ENCODE data around the gene ANKRD20A1.
"Not testable (repeated sequence)": the region's sequence is repeated elsewhere in the genome, so short reads cannot be mapped to it uniquely, and the experiment has no call there.

DNA sequence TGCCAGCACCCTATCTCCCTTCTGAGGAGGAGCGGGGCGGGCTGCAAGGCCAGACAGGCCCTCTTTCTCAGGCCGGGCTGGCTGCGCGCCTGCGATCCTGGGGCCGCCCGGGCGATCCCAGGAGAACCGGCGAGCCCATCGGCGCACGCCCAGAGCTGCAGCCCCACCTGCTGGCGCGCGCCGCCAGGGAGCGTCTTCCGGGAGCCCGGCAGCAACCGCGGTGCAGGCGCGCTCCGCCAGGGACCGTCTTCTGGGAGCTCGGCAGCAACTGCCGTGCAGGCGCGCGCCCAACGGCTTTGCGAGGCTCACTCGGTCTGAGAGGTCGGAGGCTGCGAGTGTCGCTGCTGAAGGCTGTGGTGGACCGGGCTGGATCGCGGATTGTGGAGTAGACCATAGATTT lies at the start of gene ANKRD20A1:
- TF ChIP-seq, protein P1, sequence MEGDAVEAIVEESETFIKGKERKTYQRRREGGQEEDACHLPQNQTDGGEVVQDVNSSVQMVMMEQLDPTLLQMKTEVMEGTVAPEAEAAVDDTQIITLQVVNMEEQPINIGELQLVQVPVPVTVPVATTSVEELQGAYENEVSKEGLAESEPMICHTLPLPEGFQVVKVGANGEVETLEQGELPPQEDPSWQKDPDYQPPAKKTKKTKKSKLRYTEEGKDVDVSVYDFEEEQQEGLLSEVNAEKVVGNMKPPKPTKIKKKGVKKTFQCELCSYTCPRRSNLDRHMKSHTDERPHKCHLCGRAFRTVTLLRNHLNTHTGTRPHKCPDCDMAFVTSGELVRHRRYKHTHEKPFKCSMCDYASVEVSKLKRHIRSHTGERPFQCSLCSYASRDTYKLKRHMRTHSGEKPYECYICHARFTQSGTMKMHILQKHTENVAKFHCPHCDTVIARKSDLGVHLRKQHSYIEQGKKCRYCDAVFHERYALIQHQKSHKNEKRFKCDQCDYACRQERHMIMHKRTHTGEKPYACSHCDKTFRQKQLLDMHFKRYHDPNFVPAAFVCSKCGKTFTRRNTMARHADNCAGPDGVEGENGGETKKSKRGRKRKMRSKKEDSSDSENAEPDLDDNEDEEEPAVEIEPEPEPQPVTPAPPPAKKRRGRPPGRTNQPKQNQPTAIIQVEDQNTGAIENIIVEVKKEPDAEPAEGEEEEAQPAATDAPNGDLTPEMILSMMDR (conservative IDR thresholded peaks at IDR 0.05; ENCODE audit: low read depth, low read length), result not testable (repeated sequence)
- not testable (repeated sequence) for TF ChIP-seq EZH2 (IDR thresholded peaks at IDR 0.05; ENCODE audit: borderline replicate concordance, low read depth, low read length, poor library complexity, severe bottlenecking)

Data from A673 (cell line).